Lower leg skin (tissue), 3 donors: ENCODE results near the gene ANKFN1.

Source experiments
- CTCF ChIP-seq, 3 donors: fragments of 450-650 bp; IDR thresholded peaks; one replicate each; pipeline ENCODE4 v1.5.1; 2016; ENCODE audit warnings: antibody characterized with exemption in 3 of 3, mild to moderate bottlenecking in 3 of 3, moderate library complexity in 2 of 3
- POLR2A ChIP-seq, 2 donors: fragments of 450-650 bp; IDR thresholded peaks; one replicate each; pipeline ENCODE4 v1.6.1; 2016 to 2017; ENCODE audit warnings: antibody characterized with exemption in 2 of 2, mild to moderate bottlenecking in 1 of 2, moderate library complexity in 1 of 2

GRCh38 chr17:56451629-56452028 lies 298.4 kb downstream of the ANKFN1 start:
- no peak for TF ChIP-seq CTCF (IDR thresholded peaks at IDR 0.05)
- TF ChIP-seq POLR2A (IDR thresholded peaks at IDR 0.05): no peak
